Neutrophil (primary cell): ENCODE results near the gene C16orf92.

Experiments
- H3K27ac ChIP-seq: fragments of 200-600 bp; sonication (generic); 2 replicates; pipeline ENCODE4 v1.5.1; 2016; ENCODE audit warnings: mild to moderate bottlenecking, moderate library complexity
- H3K27me3 ChIP-seq: fragments of 200-600 bp; sonication (generic); 2 replicates; pipeline ENCODE4 v1.6.0; 2016; ENCODE audit warnings: mild to moderate bottlenecking
- H3K36me3 ChIP-seq: fragments of 200-600 bp; sonication (generic); 2 replicates; pipeline ENCODE4 v1.5.1; 2017
- H3K4me1 ChIP-seq, 2 experiments: fragments of 200-600 bp in 1 of 2; sonication (generic) in 1 of 2; 1 replicate in 1 of 2; 2 replicates in 1 of 2; pipeline versions ENCODE4 v1.5.1 to v1.6.1; 2013 to 2016; ENCODE audit warnings: low read depth in 1 of 2, low read length in 1 of 2, mild to moderate bottlenecking in 1 of 2, moderate library complexity in 1 of 2; ENCODE audit not compliant: control insufficient read depth in 1 of 2, insufficient read depth in 1 of 2
- H3K4me3 ChIP-seq, 2 experiments: fragments of 200-600 bp in 1 of 2; sonication (generic) in 1 of 2; 1 replicate in 1 of 2; 2 replicates in 1 of 2; pipeline ENCODE4 v1.5.1; 2013 to 2016; ENCODE audit warnings: low read depth in 1 of 2, low read length in 1 of 2, mild to moderate bottlenecking in 1 of 2, moderate library complexity in 1 of 2
- H3K9me3 ChIP-seq: fragments of 200-600 bp; sonication (generic); 2 replicates; pipeline ENCODE4 v1.5.1; 2016
- CTCF ChIP-seq: fragments of 200-600 bp; sonication (generic); IDR thresholded peaks from 2 replicates; pipeline ENCODE4 v1.5.1; 2016; ENCODE audit warnings: antibody characterized with exemption

C16orf92 gene

GRCh38 chr16:30006095-30006473, 16.9 kb upstream of the C16orf92 start:
- Histone ChIP-seq H3K4me3 (no peak overlapping the region), H3K4me1 (peaks cover 0 to 7% of the 10 kb centered on the region in 2 experiments), H3K27me3 (peaks cover 26% of the 10 kb centered on the region), H3K9me3 (no peaks in the 10 kb centered on the region), H3K27ac (no peak overlapping the region), H3K36me3 (peaks cover 52% of the 10 kb centered on the region)
- TF ChIP-seq CTCF: no peak

DNA sequence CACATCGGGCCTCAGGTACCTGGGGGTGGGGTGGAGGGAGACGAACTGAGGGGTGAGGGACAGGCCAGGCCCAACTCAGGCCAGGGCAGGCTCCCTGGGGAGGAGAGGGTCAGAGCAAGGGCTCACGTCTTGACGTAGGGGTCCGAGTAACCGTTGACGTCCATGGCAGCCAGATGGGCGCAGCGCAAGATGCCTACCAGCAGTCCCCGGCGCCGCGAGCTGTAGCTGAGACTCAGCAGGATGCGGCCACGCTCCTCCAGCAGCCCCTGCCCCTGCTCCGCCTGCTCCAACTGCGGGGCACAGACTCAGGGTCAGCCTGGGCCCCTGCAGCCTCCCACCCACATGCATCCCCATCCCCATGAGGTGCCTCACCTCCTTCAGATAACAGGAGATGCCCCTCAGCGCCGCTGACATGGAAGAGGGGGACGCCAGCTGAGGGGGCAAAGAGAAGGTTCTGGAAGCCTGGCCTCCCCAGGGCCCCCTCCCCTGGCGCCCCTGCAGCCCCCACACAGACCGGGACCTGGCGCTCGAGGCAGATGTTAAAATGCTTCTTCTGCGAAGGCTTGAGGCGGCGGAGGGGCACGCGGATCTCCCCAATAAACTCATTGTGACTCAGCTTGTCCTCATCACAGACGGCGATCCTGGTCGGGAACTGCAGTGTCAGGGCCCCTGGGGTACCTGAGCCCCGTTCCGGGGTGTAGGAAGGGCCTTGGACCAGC, 16.2 kb upstream of the C16orf92 start:
- no peaks in the 10 kb centered on the region for H3K9me3 ChIP-seq
- peaks cover 0 to 12% of the 10 kb centered on the region in 2 experiments for H3K4me1 ChIP-seq
- TF ChIP-seq CTCF: no peak
- H3K27me3 ChIP-seq: peaks cover 33% of the 10 kb centered on the region
- H3K27ac ChIP-seq: no peak overlapping the region
- H3K4me3 ChIP-seq: no peak overlapping the region
- H3K36me3 ChIP-seq: peaks cover 44% of the 10 kb centered on the region

DNA sequence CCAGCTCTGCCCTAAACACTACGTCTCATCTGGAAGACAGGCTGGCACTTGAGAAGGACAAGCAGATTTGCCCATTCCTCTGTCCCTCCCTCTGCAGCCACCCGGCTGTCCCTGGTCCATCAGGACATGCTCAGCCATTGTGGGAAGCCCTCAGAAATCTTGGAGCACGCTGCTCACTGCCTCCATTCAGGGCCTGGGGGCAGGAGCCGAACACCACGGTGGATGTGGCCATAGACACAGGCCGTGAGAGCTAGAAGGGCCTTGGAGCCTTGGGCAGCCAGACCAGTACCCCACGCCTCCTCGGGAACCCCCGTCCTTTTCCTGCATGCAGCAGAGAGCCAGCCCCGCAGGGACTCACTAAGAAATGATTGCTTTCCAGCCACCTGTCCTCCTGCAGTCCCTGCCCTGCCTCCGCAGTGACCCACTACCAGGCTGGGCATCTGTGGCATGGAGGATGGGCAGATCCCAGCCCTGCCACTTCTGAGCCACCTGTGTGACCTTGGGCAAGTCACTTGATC, 15.6 kb upstream of the C16orf92 start:
- H3K9me3 ChIP-seq: no peaks in the 10 kb centered on the region
- no peak for TF ChIP-seq CTCF
- no peak overlapping the region for H3K4me3 ChIP-seq
- H3K4me1 ChIP-seq: peaks cover 0 to 12% of the 10 kb centered on the region in 2 experiments
- H3K27me3 ChIP-seq: peaks cover 40% of the 10 kb centered on the region
- H3K36me3 ChIP-seq: peaks cover 38% of the 10 kb centered on the region
- no peak overlapping the region for H3K27ac ChIP-seq

GRCh38 chr16:30009085-30009862, 13.7 kb upstream of the C16orf92 start:
- no peak for TF ChIP-seq CTCF
- Histone ChIP-seq H3K27ac (no peak overlapping the region), H3K27me3 (peaks cover 54% of the 10 kb centered on the region), H3K9me3 (no peaks in the 10 kb centered on the region), H3K4me3 (no peak overlapping the region), H3K4me1 (peaks cover 0 to 12% of the 10 kb centered on the region in 2 experiments), H3K36me3 (peaks cover 20% of the 10 kb centered on the region)

- no peak for TF ChIP-seq CTCF
- H3K27ac ChIP-seq: no peak overlapping the region
- H3K4me1 ChIP-seq: peaks cover 0 to 12% of the 10 kb centered on the region in 2 experiments
- no peaks in the 10 kb centered on the region for H3K9me3 ChIP-seq
- H3K36me3 ChIP-seq: peaks cover 12% of the 10 kb centered on the region
- H3K4me3 ChIP-seq: peak overlapping the region in 1 of 2 experiments; percentile 28
- H3K27me3 ChIP-seq: peaks cover 57% of the 10 kb centered on the region
Observed at GRCh38 chr16:30009990-30010843, 12.8 kb upstream of the C16orf92 start.
